ENCODE data around the gene STIL. TPM values are rescaled to one million over a fixed set of nuclear protein-coding genes. Genes with fewer than 3 reads are reported as not detected.
A peak's percentile ranks its signal among the peaks of the same experiment; 100 is the strongest.
"Not testable (repeated sequence)": the region's sequence is repeated elsewhere in the genome, so short reads cannot be mapped to it uniquely, and the experiment has no call there.

Gene STIL
- total RNA-seq, 1 donor from 2014 or later: 27.0 TPM

DNA sequence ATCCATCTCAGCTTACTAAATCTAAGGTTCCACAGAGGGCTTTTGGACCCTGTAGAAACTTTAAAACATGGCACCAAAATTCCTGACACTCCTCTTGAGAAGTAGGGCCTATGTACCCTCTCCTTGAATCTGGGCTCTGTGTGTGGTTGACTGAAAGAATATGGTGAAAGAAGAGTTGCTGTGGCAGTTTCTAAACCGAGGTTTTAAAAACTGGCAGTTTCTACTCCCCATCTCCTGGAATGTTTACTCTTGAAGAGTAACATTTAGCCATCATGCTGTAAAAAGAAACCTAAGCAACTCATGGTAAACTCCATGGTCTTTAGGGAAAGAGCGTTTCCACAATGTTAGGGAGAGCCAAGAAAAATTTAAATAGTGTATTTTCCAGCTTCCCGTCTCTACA, 15.0 kb upstream of the STIL start:
- no peak overlapping the region for H3K27ac Mint-ChIP-seq (ENCODE audit: unreplicated experiment)
- H3K36me3 Mint-ChIP-seq (ENCODE audit: low read depth): no peaks in the 10 kb centered on the region
- no peaks in the 10 kb centered on the region for H3K4me1 Mint-ChIP-seq
- no peaks in the 10 kb centered on the region for H3K27me3 Mint-ChIP-seq (ENCODE audit: low read depth)
- no peak for TF ChIP-seq CTCF (conservative IDR thresholded peaks at IDR 0.05)
- H3K4me3 Mint-ChIP-seq: no peak overlapping the region
- no peak for DNase-seq (ENCODE audit: low read depth, low spot score)
- no peaks in the 10 kb centered on the region for H3K9me3 Mint-ChIP-seq

DNA sequence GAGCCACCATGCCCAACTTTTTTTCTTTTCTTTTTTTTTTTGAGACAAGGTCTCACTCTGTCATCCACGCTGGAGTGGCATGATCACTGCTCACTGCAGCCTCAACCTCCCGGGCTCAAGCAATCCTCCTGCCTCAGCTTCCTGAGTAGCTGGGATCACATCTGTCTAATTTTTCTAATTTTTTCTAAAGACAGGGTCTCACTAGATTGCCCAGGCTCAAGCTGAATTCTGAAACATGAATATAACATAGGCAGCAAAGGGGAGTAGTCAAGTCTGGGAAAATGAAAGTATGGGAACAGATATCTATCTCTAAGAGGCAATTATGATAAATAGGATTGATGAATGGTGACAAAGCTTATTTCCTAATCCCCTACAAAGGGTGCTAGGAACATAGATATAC, 12.3 kb upstream of the STIL start:
- Mint-ChIP-seq H3K27ac (ENCODE audit: unreplicated experiment) (no peak overlapping the region), H3K9me3 (no peaks in the 10 kb centered on the region), H3K4me1 (peaks cover 4% of the 10 kb centered on the region), H3K36me3 (ENCODE audit: low read depth) (no peaks in the 10 kb centered on the region), H3K27me3 (ENCODE audit: low read depth) (no peaks in the 10 kb centered on the region), H3K4me3 (no peak overlapping the region)
- DNase-seq (ENCODE audit: low read depth, low spot score): no peak
- TF ChIP-seq CTCF (conservative IDR thresholded peaks at IDR 0.05): no peak

DNA sequence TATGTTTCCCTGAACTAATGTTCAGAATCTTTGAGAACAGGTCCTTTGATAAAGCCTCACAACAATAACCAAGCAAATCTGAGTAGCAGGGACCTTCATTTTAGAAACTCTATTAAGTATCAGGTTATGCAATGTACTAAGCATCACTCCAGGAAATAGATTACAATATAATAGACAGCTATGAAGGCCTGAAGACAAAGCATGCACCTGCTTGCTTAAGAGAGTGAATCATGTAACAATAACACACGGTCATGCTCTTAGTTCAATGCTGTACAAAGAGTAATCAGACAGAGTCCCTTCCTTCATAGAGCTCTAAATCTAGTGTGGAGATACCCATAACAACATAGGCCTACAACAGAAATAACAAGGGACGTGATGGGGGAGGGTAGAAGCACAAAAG, 11.6 kb upstream of the STIL start:
- Mint-ChIP-seq H3K27ac (ENCODE audit: unreplicated experiment) (no peak overlapping the region), H3K36me3 (ENCODE audit: low read depth) (no peaks in the 10 kb centered on the region), H3K4me3 (peak overlapping the region; percentile 18), H3K4me1 (peaks cover 4% of the 10 kb centered on the region), H3K9me3 (no peaks in the 10 kb centered on the region), H3K27me3 (ENCODE audit: low read depth) (no peaks in the 10 kb centered on the region)
- no peak for DNase-seq (ENCODE audit: low read depth, low spot score)
- TF ChIP-seq CTCF (conservative IDR thresholded peaks at IDR 0.05): no peak

- H3K27ac Mint-ChIP-seq (ENCODE audit: unreplicated experiment): no peak overlapping the region
- H3K4me1 Mint-ChIP-seq: peaks cover 4% of the 10 kb centered on the region
- no peaks in the 10 kb centered on the region for H3K36me3 Mint-ChIP-seq (ENCODE audit: low read depth)
- no peak overlapping the region for H3K4me3 Mint-ChIP-seq
- H3K9me3 Mint-ChIP-seq: no peaks in the 10 kb centered on the region
- no peak for DNase-seq (ENCODE audit: low read depth, low spot score)
- H3K27me3 Mint-ChIP-seq (ENCODE audit: low read depth): no peaks in the 10 kb centered on the region
- TF ChIP-seq CTCF (conservative IDR thresholded peaks at IDR 0.05): no peak
Observed at GRCh38 chr1:47324682-47325081, 10.7 kb upstream of the STIL start.

DNA sequence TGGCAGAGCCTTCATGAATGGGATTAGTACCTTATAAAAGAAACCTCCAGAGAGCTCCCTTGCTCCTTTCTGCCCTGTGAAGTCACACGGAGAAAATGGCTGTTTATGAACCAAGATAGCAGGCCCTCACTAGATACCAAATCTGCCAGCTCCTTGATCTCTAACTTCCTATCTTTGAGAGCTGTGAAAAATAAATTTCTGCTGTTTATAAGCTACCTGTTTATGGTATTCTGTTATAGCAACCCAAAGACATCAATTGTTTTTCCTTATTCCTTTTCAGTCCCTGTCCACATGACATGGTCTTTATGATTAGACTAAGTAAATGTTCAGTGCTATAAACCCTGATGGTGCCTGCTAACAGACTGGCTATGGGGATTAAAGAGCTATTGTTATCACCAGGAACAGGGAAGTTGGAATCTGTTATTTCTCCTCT, 9.7 kb upstream of the STIL start:
- Mint-ChIP-seq H3K4me3 (no peak overlapping the region), H3K27me3 (ENCODE audit: low read depth) (no peaks in the 10 kb centered on the region), H3K9me3 (no peaks in the 10 kb centered on the region), H3K4me1 (peaks cover 4% of the 10 kb centered on the region), H3K27ac (ENCODE audit: unreplicated experiment) (no peak overlapping the region), H3K36me3 (ENCODE audit: low read depth) (no peaks in the 10 kb centered on the region)
- TF ChIP-seq CTCF (conservative IDR thresholded peaks at IDR 0.05): no peak
- no peak for DNase-seq (ENCODE audit: low read depth, low spot score)

DNA sequence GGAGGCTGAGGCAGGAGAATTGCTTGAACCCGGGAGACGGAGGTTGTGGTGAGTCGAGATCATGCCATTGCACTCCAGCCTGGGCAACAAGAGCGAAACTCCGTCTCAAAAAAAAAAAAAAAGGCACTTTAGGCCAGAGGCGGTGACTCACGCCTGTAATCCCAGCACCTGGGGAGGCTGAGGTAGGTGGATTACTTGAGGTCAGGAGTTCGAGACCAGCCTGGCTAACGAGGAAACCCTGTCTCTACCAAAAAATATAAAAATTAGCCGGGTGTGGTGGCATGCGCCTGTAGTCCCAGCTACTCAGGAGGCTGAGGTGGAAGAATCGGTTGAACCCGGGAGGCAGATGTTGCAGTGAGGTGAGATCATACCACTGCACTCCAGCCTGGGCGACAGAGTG, 6.0 kb upstream of the STIL start:
- not testable (repeated sequence) for H3K27me3 Mint-ChIP-seq (ENCODE audit: low read depth); H3K27ac Mint-ChIP-seq (ENCODE audit: unreplicated experiment); H3K4me3 Mint-ChIP-seq; H3K4me1 Mint-ChIP-seq; H3K36me3 Mint-ChIP-seq (ENCODE audit: low read depth); DNase-seq (ENCODE audit: low read depth, low spot score); H3K9me3 Mint-ChIP-seq
